Osteoblast (primary cell): ENCODE measurements around the gene MPND. TPM values are rescaled to one million over a fixed set of nuclear protein-coding genes. Genes with fewer than 3 reads are reported as not detected.

Experiments used
- DNase-seq: peaks from one replicate; pipeline ENCODE4 v3.0.0; 2011; ENCODE audit warnings: low spot score, mixed read lengths; ENCODE audit not compliant: insufficient read length; ENCODE audit errors: missing footprints
- H2AFZ ChIP-seq: 2 replicates; pipeline ENCODE4 v1.6.0; 2011; ENCODE audit warnings: mild to moderate bottlenecking, low read length
- H3K27ac ChIP-seq: 2 replicates; pipeline ENCODE4 v1.5.1; 2011; ENCODE audit warnings: mild to moderate bottlenecking, low read depth, low read length, moderate library complexity
- H3K27me3 ChIP-seq: 2 replicates; pipeline ENCODE4 v1.6.0; 2012; ENCODE audit warnings: mild to moderate bottlenecking, control low read depth, inconsistent platforms, low read length, moderate library complexity; ENCODE audit not compliant: insufficient read depth
- H3K36me3 ChIP-seq: 2 replicates; pipeline ENCODE4 v1.5.1; 2011; ENCODE audit warnings: mild to moderate bottlenecking, low read length, control low read depth, moderate library complexity; ENCODE audit not compliant: insufficient read depth
- H3K4me1 ChIP-seq: 2 replicates; pipeline ENCODE4 v1.5.1; 2011; ENCODE audit warnings: mild to moderate bottlenecking, low read length, control low read depth, moderate library complexity; ENCODE audit not compliant: insufficient read depth
- H3K4me2 ChIP-seq: 2 replicates; pipeline ENCODE4 v1.6.0; 2011; ENCODE audit warnings: mild to moderate bottlenecking, low read length; ENCODE audit not compliant: insufficient read depth
- H3K4me3 ChIP-seq: fragments of 200-600 bp; sonication (generic); 3 replicates; pipeline ENCODE4 v1.5.1; 2012; ENCODE audit warnings: mild to moderate bottlenecking, low read length, inconsistent platforms; ENCODE audit not compliant: insufficient read depth
- H3K79me2 ChIP-seq: 2 replicates; pipeline ENCODE4 v1.6.0; 2012; ENCODE audit warnings: mild to moderate bottlenecking, low read length, control low read depth, inconsistent platforms; ENCODE audit not compliant: insufficient read depth
- H3K9me3 ChIP-seq: 2 replicates; pipeline ENCODE4 v1.5.1; 2011; ENCODE audit warnings: low read depth, low read length, control low read depth
- H4K20me1 ChIP-seq: 2 replicates; pipeline ENCODE4 v1.6.0; 2012; ENCODE audit warnings: mild to moderate bottlenecking, low read length, control low read depth; ENCODE audit not compliant: insufficient read depth
- total RNA-seq: library from RNA; depleted of rRNA; stranded (reverse); fragments of >200 nt; gene quantifications from 2 replicates; pipeline ENCODE4 v1.2.3, GENCODE V29; 2012
- TF ChIP-seq, protein P1 (sequence below): IDR thresholded peaks from 2 replicates; pipeline ENCODE4 v1.5.1; 2011; ENCODE audit warnings: mild to moderate bottlenecking, low read depth, low read length, moderate library complexity; ENCODE audit errors: extremely low read depth

Gene MPND
- total RNA-seq, 1 donor, result 6.9 TPM

DNA sequence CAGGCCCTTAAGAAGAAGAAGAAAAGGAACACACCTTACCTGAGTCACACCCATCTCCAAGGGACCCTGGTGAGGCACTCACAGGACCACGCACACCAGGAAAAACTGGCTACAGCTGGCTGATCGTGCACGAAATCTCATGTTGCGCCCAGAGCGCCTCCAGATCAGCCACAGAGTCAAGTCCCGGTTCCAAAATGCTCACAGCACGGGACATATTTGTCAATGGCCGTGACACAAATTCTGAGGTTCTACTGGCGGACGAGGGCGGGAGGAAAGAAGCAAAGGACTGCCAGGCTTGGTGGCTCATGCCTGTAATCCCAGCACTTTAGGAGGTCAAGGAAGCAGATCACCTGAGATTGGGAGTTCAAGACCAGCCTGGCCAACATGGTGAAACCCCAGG is 35.5 kb downstream of the MPND start:
- Histone ChIP-seq H3K4me2 (no peak overlapping the region), H3K9me3 (no peaks in the 10 kb centered on the region), H4K20me1 (peaks cover 81% of the 10 kb centered on the region), H3K27ac (no peak overlapping the region), H3K4me1 (peaks cover 42% of the 10 kb centered on the region), H3K36me3 (peaks cover 7% of the 10 kb centered on the region), H3K4me3 (no peak overlapping the region), H2AFZ (no peak overlapping the region), H3K79me2 (peaks cover 93% of the 10 kb centered on the region), H3K27me3 (no peaks in the 10 kb centered on the region)
- TF ChIP-seq, protein P1, sequence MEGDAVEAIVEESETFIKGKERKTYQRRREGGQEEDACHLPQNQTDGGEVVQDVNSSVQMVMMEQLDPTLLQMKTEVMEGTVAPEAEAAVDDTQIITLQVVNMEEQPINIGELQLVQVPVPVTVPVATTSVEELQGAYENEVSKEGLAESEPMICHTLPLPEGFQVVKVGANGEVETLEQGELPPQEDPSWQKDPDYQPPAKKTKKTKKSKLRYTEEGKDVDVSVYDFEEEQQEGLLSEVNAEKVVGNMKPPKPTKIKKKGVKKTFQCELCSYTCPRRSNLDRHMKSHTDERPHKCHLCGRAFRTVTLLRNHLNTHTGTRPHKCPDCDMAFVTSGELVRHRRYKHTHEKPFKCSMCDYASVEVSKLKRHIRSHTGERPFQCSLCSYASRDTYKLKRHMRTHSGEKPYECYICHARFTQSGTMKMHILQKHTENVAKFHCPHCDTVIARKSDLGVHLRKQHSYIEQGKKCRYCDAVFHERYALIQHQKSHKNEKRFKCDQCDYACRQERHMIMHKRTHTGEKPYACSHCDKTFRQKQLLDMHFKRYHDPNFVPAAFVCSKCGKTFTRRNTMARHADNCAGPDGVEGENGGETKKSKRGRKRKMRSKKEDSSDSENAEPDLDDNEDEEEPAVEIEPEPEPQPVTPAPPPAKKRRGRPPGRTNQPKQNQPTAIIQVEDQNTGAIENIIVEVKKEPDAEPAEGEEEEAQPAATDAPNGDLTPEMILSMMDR, result no peak
- no peak for DNase-seq

DNA sequence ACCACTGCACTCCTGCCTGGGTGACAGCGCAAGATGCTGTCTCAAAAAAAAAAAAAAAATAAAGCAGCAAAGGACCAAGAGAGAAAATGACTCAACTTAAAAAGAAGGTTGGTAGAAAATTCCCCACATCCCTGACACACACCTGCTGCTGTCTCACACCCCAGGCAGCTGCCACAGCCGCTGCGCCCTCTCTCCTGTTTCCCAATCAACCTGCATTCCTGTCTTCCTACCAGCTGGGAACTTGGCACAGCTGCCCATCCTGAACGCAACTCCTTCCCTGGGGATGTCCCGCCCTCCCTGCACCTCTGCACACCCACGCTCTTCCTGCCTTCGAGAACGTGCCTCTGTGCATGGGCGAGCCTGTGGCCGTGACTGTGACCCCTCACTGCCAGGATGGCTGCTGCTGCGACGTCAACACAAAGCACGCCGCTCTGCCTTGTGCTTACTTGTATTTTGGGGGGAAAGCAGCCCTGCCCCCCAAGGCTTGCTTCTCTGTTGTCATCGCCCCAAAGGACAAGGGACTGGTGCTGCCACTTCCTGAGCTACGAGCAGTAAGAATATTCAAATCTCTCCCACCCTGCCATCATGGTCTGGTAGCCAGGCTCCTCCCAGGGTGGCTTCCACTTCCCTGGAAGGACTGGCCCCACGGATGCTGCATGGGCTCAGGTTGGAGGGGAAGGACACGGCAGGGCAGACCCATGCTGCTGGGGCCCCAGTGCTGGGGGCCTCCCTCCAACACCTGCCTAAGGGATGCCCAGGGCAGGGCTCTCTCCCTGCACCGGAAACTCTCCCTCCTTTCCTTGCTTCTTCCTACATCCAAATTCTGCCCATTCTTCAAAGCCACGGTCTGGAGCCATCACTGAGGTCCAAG is 36.3 kb downstream of the MPND start:
- Histone ChIP-seq H3K79me2 (peaks cover 97% of the 10 kb centered on the region), H3K27me3 (no peaks in the 10 kb centered on the region), H3K4me1 (peaks cover 34% of the 10 kb centered on the region), H3K27ac (no peak overlapping the region), H2AFZ (no peak overlapping the region), H3K36me3 (peaks cover 14% of the 10 kb centered on the region), H3K9me3 (no peaks in the 10 kb centered on the region), H3K4me2 (no peak overlapping the region), H4K20me1 (peaks cover 82% of the 10 kb centered on the region), H3K4me3 (no peak overlapping the region)
- TF ChIP-seq, protein P1, result no peak
- DNase-seq, result peak; percentile 57

DNA sequence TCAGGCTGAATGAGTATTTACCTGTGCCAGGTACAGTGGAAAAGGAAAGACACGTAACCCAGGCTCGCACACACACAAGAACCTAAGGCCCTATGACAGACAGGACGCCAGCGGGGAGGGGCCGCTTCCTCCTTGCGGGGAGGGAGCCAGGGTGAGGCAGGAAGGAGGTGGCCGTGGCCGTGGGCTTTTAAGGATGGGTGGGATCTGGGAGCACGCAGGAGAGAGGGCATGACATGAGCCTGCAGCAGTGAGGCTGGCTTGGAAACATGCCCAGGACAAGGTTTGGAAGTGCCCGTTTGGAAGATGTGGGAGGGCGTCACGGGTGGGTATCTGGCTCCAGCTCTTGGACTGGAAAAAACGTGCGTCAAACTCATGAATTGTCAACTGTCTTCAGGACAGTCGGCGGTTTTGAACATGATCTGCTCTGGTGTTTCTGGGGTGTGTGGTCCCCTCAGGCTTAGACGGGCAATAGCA is 36.9 kb downstream of the MPND start:
- peak; percentile 67 for DNase-seq
- Histone ChIP-seq H3K79me2 (peaks cover 97% of the 10 kb centered on the region), H4K20me1 (peaks cover 82% of the 10 kb centered on the region), H3K27me3 (no peaks in the 10 kb centered on the region), H3K36me3 (peaks cover 16% of the 10 kb centered on the region), H2AFZ (no peak overlapping the region), H3K9me3 (no peaks in the 10 kb centered on the region), H3K27ac (no peak overlapping the region), H3K4me2 (no peak overlapping the region), H3K4me1 (peaks cover 29% of the 10 kb centered on the region), H3K4me3 (no peak overlapping the region)
- TF ChIP-seq, protein P1, result no peak

DNA sequence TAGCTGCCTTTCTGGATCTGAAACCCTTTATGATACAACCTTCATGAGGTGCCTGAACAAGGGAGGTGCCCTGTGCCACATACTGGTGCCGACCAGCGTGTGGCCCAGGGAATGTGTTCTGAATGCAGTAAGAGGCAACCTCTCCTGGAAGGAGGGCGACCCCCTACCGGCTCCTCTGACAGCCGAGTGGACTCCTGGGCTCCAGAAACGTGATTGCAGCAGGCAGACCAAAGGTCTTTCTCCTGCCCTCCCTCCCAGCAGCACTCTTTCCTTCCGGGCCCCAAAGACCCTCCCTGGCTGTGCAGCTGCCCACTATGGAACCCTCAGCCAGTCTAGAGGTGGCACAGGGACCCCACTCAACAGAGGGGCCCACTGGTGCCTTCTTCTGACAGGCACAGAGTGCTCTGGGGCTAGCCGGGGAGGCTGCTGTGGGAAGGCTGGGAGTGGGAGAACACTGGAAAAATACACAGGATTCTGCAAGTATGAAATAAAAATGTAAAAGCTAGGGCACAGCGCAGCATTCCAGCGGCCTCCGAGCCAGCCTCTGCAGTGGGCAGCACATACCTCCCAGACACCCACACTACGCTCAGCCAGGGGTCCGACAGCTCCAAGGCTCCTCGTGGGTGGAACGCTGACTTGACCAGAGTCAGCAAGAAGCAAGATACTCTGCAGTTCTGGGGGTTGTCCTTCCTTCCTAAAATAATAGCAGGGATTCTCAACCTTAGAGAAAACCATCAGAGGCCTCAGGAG is 42.1 kb downstream of the MPND start:
- DNase-seq, result peak; percentile 82
- peak overlapping the region; percentile 68 for H3K4me2 ChIP-seq
- peaks cover 22% of the 10 kb centered on the region for H3K4me1 ChIP-seq
- H3K27ac ChIP-seq, result peak overlapping the region; percentile 69
- H3K79me2 ChIP-seq, result peaks cover 98% of the 10 kb centered on the region
- no peak overlapping the region for H2AFZ ChIP-seq
- H3K36me3 ChIP-seq, result peaks cover 23% of the 10 kb centered on the region
- TF ChIP-seq, protein P1, result no peak
- peaks cover 80% of the 10 kb centered on the region for H4K20me1 ChIP-seq
- H3K27me3 ChIP-seq, result no peaks in the 10 kb centered on the region
- H3K4me3 ChIP-seq, result peak overlapping the region; percentile 22
- H3K9me3 ChIP-seq, result no peaks in the 10 kb centered on the region
